RWPE2 (cell line): ENCODE results near the gene NEU4.
"Not testable (repeated sequence)": the region's sequence is repeated elsewhere in the genome, so short reads cannot be mapped to it uniquely, and the experiment has no call there.

Source experiments
- ATAC-seq: fragments of 200-7000 bp; cut with Tn5 transposase; 3 replicates; pipeline ENCODE4 v1.9.1; 2021; ENCODE audit warnings: low read depth
- DNase-seq: peaks from one replicate; pipeline ENCODE4 v3.0.0-alpha.2; 2020; ENCODE audit warnings: low spot score
- H3K27ac ChIP-seq: fragments of 450-650 bp; 2 replicates; pipeline ENCODE4 v1.5.1; 2017; ENCODE audit warnings: mild to moderate bottlenecking; ENCODE audit not compliant: poor library complexity, severe bottlenecking
- H3K27me3 ChIP-seq: fragments of 250-450 bp; sonication (Bioruptor Pico); 2 replicates; pipeline ENCODE4 v1.5.1; 2021; ENCODE audit warnings: mild to moderate bottlenecking, moderate library complexity; ENCODE audit not compliant: insufficient read depth, poor library complexity, severe bottlenecking
- H3K36me3 ChIP-seq: fragments of 250-450 bp; sonication (Bioruptor Pico); 2 replicates; pipeline ENCODE4 v1.5.1; 2020; ENCODE audit warnings: low read depth, mild to moderate bottlenecking, moderate library complexity
- H3K4me1 ChIP-seq: fragments of 250-450 bp; sonication (Bioruptor Pico); 2 replicates; pipeline ENCODE4 v1.5.1; 2021; ENCODE audit warnings: mild to moderate bottlenecking, moderate library complexity; ENCODE audit not compliant: insufficient read depth, poor library complexity, severe bottlenecking
- H3K4me3 ChIP-seq: fragments of 250-450 bp; sonication (Bioruptor Pico); 2 replicates; pipeline ENCODE4 v1.5.1; 2021; ENCODE audit warnings: mild to moderate bottlenecking, moderate library complexity; ENCODE audit not compliant: severe bottlenecking
- H3K9me3 ChIP-seq: fragments of 250-450 bp; sonication (Bioruptor Pico); 2 replicates; pipeline ENCODE4 v1.5.1; 2021; ENCODE audit warnings: mild to moderate bottlenecking, moderate library complexity; ENCODE audit not compliant: severe bottlenecking
- CTCF ChIP-seq: fragments of 450-650 bp; IDR thresholded peaks from one replicate; pipeline ENCODE4 v1.5.1; 2017; ENCODE audit warnings: mild to moderate bottlenecking, moderate library complexity; ENCODE audit not compliant: poor library complexity, severe bottlenecking

Gene NEU4

GRCh38 chr2:241818229-241818942 is 9.4 kb downstream of the NEU4 start:
- DNase-seq, result no peak
- no peaks in the 10 kb centered on the region for H3K36me3 ChIP-seq
- H3K4me3 ChIP-seq, result no peak overlapping the region
- ATAC-seq, result no peak
- no peak overlapping the region for H3K27ac ChIP-seq
- no peak for TF ChIP-seq CTCF
- no peaks in the 10 kb centered on the region for H3K4me1 ChIP-seq
- no peaks in the 10 kb centered on the region for H3K9me3 ChIP-seq
- H3K27me3 ChIP-seq, result no peaks in the 10 kb centered on the region

- Histone ChIP-seq H3K27me3 (no peaks in the 10 kb centered on the region), H3K9me3 (no peaks in the 10 kb centered on the region), H3K4me1 (no peaks in the 10 kb centered on the region), H3K27ac (no peak overlapping the region), H3K36me3 (no peaks in the 10 kb centered on the region), H3K4me3 (no peak overlapping the region)
- no peak for TF ChIP-seq CTCF
- ATAC-seq (no peak), DNase-seq (no peak)
Measured at GRCh38 chr2:241818943-241819270, 9.9 kb downstream of the NEU4 start.

- not testable (repeated sequence) for H3K27ac ChIP-seq, H3K4me1 ChIP-seq, ATAC-seq, H3K36me3 ChIP-seq, H3K4me3 ChIP-seq, DNase-seq, H3K27me3 ChIP-seq, H3K9me3 ChIP-seq
Measured at GRCh38 chr2:241819947-241820624, 11.1 kb downstream of the NEU4 start.

GRCh38 chr2:241820625-241821384 is 11.8 kb downstream of the NEU4 start:
- no peak overlapping the region for H3K4me3 ChIP-seq

More at GRCh38 chr2:241820625-241821384, 11.8 kb downstream of the NEU4 start:
- Histone ChIP-seq H3K27me3 (no peaks in the 10 kb centered on the region), H3K4me1 (no peaks in the 10 kb centered on the region), H3K36me3 (no peaks in the 10 kb centered on the region), H3K27ac (no peak overlapping the region), H3K9me3 (no peaks in the 10 kb centered on the region)
- TF ChIP-seq CTCF, result no peak
- peak; percentile 12; the same call in 1 of the 3 replicates for ATAC-seq
- DNase-seq, result no peak
